Middle frontal gyrus (tissue), 1 donor: ENCODE data around the gene ART3.
"Not testable (repeated sequence)": the region's sequence is repeated elsewhere in the genome, so short reads cannot be mapped to it uniquely, and the experiment has no call there.

Experiments
- DNase-seq: peaks from one replicate; pipeline ENCODE4 v3.0.0-alpha.2; 2015; ENCODE audit warnings: low spot score; ENCODE audit errors: extremely low spot score

Gene ART3, protein sequence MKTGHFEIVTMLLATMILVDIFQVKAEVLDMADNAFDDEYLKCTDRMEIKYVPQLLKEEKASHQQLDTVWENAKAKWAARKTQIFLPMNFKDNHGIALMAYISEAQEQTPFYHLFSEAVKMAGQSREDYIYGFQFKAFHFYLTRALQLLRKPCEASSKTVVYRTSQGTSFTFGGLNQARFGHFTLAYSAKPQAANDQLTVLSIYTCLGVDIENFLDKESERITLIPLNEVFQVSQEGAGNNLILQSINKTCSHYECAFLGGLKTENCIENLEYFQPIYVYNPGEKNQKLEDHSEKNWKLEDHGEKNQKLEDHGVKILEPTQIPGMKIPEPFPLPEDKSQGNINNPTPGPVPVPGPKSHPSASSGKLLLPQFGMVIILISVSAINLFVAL

GRCh38 chr4:76074468-76074867 is at the start of gene ART3:
ART3 (plus strand) TSS chr4:76074709; CDS start chr4:76075890, 1,181 bp downstream.
- DNase-seq = peak; percentile 6

DNA sequence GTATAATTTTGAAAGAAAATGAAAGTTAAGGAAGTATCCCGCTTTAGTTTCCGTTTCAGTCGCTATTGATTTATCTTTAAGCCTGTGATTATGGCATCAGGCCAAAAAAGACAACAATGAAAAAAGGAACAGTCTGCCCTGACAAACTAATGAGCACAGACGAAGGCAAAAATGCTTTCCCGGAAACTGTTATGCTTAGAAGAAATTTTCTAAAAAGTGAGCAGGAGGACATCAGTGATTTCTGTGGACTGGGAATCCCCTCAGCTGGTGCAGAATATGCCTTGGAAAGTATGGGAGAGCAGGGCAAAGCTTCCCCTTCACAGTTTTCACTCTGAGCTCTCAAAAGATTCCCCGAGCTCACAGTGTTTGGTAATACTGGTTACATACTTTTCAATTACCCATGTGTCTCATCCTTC is 46.2 kb upstream of the ART3 start:
- no peak for DNase-seq

GRCh38 chr4:76029300-76029699 is 45.2 kb upstream of the ART3 start:
- no peak for DNase-seq

DNA sequence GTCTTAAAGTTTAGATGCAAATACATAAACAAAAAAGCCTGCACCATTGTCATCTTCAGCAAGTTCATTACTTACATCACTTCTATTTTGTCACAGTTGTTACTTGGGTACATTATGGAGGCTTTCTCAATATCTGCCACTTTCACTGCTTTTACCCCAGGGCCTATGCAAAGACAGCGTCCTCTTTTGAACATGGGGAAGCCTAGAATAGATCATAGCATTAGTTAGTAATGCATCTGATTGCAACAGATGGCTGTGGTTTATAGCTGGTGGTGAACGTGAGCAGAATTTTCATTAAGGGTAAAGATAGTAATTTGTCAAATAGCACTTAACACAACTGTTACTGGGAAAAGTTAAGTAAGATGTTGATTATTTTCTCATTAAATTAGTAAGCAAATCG is 39.4 kb upstream of the ART3 start:
- no peak for DNase-seq

GRCh38 chr4:76035799-76036380 is 38.6 kb upstream of the ART3 start, which contains the start of gene CXCL11:
CXCL11 (minus strand) TSS chr4:76036070; CDS start chr4:76035987, 83 bp downstream.
- DNase-seq = no peak

DNA sequence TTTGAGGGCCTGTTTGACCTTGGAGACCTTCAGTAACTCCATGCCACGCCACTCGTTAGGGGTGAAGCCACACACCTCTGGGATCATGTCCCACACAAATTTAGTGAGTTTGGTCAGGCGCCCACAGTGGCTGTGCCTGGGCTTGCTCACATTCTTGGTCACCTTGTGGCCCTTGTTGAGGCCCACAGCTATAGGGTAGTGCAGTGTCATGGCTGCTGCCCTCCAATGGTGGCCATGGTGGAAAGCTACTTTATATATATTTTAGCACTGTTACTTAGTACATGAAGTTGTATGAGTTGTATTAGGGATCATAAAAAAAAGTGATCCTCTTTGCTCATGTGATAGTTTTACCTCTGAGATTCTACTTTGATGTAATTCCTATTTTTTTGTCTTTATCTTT is 37.7 kb upstream of the ART3 start:
- no peak for DNase-seq

- DNase-seq = not testable (repeated sequence)
Observed at GRCh38 chr4:76042241-76042998, 32.1 kb upstream of the ART3 start.

GRCh38 chr4:76043306-76043705 is 31.2 kb upstream of the ART3 start:
- not testable (repeated sequence) for DNase-seq

DNA sequence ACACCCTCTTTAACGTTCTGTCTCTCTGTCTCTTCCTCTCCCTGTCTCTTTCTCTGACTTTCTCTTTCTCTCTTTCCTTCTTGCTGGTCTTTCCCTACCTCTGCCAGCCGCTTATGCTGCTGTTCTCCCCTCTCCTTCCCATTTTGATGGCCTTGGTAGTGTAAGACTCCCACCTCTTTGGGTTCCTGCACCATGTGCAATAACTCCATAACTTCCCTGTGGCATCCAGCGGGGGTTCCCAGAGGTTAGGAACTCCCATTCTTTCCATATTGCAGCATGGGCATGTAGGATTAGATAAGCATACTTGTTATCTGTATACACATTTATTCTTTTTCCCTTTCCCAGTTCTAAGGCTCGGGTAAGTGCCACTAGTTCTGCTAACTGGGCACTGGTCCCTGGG is 29.8 kb upstream of the ART3 start:
- not testable (repeated sequence) for DNase-seq

DNA sequence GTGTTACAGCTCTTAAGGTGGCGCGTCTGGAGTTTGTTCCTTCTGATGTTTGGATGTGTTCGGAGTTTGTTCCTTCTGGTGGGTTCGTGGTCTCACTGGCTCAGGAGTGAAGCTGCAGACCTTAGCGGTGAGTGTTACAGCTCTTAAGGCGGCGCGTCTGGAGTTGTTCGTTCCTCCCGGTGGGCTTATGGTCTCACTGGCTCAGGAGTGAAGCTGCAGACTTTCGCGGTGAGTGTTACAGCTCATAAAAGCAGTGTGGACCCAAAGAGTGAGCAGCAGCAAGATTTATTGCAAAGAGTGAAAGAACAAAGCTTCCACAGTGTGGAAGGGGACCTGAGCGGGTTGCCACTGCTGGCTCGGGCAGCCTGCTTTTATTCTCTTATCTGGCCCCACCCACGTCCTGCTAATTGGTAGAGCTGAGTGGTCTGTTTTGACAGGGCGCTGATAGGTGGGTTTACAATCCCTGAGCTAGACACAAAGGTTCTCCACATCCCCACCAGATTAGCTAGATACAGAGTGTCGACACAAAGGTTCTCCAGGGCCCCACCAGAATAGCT is 24.6 kb upstream of the ART3 start:
- DNase-seq = not testable (repeated sequence)

GRCh38 chr4:76050560-76051050 is 23.9 kb upstream of the ART3 start:
- not testable (repeated sequence) for DNase-seq

- no peak for DNase-seq
Observed at GRCh38 chr4:76053730-76054129, 20.8 kb upstream of the ART3 start.

DNA sequence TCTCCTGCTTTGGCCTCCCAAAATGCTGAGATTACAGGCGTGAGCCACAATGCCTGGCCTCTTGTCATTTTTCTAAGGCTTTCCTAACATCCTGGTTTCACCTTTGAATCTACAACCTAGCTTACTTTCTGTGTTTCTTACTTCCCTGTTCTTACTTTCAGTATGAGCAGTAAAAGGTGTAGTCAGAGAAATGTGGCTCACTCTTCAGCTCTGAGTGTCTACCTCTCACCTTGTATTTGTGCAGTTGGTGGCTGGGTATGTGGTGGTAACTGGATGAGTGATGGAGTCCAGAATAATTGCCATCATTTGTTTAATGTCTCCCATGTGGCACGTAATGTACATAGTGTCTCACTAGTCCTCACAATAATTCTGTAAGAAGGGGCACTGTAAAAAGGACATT is 19.5 kb upstream of the ART3 start:
- DNase-seq = no peak

DNA sequence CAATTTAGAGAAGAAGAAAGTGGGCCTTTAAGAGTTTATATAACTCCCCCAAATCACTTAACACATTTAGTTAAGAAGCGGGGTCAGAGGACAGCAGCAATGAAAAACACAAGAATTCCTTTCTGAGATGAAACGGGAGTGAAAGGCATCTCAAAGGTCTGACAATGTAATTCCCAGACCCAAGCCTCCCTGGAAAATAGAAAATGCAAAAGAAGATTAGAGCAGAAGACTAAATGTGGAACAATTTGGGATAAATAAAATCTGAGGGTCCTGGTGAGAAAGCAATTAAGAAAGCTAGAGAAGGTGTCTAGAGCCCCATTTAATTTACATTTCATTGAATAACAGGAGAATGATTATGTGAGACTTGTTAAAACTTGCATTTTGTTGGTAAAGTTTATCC is 19.1 kb upstream of the ART3 start:
- no peak for DNase-seq

DNA sequence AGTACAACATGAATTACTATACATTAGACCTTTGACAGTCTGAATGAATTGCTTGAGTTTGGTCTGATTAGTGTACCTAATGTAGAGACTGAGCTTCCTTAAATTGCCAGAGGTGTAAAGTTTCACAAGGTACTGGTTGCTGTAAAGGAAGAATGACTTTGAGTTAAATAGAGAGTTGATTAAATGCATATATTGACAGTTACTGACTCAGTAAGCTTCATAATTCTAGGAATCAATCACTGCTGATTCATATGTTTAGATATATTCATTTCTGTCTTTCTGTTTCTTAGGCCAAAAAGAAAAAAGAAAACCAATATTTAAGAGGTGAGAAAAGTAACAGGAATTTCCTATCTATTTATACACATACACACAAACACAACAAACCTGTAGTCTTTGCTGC is 16.2 kb upstream of the ART3 start:
- DNase-seq = no peak

DNA sequence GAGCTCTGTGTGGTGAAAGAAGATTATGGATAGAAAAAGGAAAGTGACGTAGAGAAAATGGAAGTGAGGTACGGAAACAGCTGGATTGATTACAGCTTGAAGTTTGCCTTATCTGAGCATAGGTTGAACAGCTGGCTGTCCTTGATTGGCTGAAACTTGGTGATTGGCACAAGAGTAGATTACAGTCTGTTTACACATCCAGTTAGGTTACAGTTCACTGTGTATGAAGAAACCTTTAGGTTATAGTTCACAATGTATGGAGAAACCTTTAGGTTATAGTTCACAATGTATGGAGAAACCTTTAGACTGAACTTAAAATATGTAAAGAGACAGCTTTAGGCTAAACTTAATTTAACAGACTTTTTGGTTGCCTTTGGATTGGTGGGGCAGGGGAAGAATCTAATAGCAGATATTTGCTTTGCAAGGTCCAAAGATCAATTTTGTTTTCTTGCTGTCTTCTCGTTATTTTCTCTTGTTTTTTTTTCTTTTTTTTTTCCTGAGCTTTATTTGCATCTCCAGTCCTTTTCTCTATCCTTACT is 15.6 kb upstream of the ART3 start:
- no peak for DNase-seq

- DNase-seq = no peak
Observed at GRCh38 chr4:76059750-76060149, 14.8 kb upstream of the ART3 start.

- DNase-seq = no peak
Observed at GRCh38 chr4:76060506-76060905, 14.0 kb upstream of the ART3 start.

DNA sequence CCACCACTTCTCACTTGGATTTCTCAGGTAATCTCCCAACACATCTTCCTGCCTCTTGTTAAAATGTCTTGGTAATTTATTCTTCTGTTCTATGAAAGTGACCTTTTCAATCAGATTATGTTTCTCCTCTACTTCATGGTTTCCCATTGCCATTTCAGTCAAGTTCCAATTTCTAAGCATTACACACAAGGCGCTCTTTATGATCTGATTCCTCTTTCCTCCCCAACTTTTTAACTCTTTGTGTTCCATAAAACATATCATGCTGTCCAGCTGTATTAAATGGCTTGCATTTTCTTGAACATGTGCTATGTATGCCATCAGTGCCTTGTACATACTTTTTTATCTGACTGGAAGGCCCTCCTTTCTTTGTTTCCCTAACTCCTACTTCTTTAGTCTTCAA is 13.1 kb upstream of the ART3 start:
- DNase-seq = no peak

DNA sequence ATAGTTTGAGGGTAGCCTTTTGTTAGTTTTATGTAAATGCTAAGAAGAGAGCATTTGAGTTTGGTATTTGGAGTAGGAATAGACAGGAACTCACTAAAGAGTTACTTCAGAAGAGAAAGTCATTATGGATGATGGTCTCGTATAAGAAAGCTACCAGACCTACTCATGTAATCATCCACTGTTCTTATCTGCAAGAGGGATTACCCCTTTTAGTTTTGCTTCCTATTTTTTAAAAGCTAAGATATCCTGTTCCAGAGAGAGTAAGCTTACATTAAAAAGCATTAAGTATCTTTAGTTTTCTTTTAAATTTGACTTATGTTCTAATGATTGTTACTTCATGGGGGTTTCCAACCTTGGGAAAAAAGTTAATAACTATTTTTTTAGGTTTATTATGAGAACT is 12.5 kb upstream of the ART3 start:
- DNase-seq = no peak

GRCh38 chr4:76066546-76066945 is 8.0 kb upstream of the ART3 start:
- DNase-seq = no peak
